Activated CD4-positive, CD25-positive, alpha-beta regulatory T cell treated with anti-CD3 and anti-CD28 coated beads, Interleukin-2, amount 50 U/mL, for 16 hours (primary cell): ENCODE results near the gene MSL3.

Experiments used
- DNase-seq: peaks from one replicate; pipeline ENCODE4 v3.0.0-alpha.2; 2020; ENCODE audit warnings: low read depth, low spot score

The MSL3 gene, protein sequence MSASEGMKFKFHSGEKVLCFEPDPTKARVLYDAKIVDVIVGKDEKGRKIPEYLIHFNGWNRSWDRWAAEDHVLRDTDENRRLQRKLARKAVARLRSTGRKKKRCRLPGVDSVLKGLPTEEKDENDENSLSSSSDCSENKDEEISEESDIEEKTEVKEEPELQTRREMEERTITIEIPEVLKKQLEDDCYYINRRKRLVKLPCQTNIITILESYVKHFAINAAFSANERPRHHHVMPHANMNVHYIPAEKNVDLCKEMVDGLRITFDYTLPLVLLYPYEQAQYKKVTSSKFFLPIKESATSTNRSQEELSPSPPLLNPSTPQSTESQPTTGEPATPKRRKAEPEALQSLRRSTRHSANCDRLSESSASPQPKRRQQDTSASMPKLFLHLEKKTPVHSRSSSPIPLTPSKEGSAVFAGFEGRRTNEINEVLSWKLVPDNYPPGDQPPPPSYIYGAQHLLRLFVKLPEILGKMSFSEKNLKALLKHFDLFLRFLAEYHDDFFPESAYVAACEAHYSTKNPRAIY

DNA sequence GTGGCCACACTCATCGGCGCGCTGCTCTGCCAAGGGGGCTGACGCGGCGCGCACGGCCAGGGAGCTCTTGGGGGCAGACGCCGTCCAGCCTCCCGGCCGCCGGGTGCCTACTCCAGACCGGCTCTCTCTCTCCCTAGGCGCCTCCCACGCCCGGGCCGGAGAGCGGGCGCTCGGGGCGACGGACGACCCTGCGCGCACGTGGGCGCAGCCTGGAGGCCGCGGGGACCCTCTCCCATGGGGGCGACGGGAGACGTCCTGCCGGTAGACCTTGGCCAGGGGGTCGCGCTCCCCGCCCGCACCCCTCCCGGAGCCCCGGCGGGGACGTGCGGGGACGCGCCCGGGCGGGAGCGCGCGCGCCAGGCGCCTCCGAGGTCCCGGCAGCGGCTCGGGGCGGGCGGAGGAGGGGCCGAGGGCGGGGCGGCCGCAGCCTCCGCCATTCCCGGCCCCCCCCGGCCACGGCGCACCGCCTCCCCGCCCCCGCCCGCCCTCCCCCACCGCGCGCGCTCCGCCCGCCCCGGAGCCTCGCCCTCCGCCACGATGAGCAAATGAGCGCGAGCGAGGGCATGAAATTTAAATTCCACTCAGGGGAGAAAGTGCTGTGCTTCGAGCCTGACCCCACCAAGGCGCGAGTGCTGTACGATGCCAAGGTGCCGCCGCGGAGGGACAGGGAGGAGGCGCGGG, at the start of gene MSL3:
Gene MSL3 (plus strand): TSS at position 519 of the 681 bp plus-strand sequence. CDS start 27 bp downstream, at position 546.
- no peak for DNase-seq

DNA sequence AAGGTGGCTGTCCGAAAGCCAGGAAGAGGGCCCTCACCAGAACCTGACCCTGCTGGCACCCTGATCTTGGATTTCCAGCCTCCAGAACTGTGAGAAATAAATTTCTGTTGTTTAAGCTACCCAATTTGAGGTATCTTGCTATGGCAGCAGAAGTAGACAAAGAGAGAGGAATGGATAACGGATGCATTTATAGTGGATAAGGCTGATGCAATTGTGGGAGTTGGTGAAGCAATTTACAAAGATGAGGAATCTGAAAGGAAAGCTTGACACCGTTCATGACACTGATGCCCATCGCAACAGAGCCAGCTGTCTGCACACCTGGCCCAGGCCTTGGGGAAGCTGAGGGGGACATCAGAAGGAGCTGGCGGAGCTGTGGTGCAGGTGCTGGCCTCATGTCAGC, 35.7 kb upstream of the MSL3 start:
- no peak for DNase-seq

DNA sequence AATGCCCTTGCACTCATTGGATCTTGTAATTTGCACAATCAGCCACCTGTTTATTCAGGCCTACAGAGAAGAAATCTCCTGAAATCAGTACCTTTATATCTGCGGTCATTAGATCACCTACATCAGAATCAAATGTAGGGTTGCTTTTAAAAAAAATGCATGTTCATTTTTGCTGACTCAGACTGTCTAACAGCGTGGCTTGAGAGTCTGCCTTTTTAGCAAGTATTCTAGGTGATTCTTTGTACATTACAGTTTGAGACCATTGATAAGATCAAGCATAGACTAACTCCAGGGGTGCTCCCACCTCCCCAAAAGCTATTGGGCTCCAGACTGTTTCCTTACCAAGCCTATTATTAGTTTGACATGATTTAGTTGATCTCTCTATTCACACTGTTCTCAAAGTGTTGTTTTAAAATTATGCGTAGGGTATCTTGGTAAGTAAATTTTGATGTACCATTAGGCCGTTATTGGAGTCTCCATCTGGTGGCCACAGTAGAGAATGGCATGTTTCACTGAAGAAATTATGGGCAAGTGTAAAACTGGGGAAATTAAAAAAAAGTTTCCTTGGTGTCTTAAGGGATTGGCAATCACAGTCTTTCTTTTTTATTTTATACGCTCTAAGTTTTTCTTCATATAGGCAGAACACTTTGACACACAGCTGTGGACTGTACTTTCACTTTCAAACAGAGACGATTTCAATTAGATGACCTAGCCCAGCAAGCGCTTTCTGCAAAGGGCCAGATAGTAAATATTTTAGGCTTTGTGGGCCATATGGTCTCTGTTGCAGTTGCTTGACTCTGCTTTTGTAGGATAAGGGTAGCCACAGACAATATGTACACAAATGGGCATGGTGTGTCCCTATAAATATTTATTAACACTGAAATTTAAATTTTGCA, 33.7 kb upstream of the MSL3 start:
- DNase-seq: no peak

DNA sequence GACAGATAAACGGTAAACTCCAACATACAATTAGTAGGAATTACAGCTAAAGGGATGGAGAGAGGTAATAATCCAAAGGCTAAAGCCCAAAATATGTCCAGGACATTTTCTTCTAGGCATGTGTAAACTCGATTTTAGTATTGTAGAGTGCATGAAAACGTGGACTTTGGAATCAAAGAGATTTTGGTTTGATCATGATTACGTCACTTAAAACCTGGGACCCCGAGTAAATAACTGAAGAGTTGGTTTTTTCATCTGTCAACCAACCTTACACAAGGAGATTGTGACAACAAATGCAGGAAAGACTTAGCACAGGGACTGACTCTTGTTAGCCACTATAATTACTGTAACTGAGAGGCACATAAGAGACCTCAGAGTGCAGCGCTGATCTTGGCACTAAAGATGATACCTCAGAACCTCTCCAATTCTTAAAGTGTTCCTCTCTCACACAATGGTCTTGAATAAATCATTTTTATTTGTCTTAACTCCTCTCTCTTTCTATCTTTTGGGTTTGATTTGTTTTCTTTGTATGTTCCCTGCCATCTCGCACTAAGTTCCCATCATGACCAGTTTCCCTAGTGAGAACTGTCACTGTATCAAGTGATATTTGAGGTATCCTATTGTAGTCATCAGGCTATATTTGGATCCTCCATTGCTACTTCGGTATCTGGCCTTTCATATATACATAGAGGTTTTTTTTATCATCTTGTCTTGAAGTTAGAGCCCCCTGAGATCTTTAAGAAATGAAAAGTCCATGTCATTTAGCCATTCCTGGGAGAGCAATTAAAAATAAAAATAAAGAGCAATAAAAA, 32.2 kb upstream of the MSL3 start:
- no peak for DNase-seq

DNA sequence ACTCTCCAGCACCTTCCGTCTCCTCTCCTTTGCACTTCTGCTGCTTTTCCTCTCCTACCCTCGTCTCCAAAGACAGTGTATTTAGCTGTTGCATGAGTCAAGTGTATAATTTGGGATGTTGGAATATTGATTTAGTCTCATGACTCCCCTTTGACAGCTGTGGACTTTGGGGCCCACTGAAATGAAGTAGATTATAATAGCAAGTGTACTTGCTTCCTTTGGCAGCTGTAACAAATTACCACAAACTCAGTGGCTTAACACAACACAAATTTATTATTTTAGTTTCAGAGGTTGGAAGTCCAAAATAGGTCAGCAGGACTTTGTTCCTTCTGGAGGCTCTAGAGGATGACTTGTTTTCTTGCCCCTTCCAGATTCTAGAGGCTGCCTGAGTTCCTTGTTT, 29.5 kb upstream of the MSL3 start:
- DNase-seq: no peak

DNA sequence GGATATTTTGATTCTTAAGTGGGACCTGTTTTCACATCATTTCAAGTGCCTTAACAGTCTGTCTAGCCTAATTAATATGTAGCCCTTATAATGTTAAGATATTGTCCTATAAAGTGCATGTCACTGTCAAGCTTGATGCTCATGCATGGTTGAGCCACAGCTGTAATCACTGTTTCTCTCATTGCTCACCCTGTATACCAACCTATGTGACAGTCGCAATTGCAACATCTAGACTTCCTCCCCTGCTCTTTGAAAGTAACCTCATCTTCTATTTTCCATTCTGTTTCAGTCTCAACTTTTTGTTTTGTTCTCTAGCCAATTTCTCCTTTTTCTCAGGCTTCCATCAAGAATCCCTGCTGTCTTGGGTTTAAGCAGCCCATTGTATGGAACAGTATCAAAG, 24.4 kb upstream of the MSL3 start:
- DNase-seq: no peak

DNA sequence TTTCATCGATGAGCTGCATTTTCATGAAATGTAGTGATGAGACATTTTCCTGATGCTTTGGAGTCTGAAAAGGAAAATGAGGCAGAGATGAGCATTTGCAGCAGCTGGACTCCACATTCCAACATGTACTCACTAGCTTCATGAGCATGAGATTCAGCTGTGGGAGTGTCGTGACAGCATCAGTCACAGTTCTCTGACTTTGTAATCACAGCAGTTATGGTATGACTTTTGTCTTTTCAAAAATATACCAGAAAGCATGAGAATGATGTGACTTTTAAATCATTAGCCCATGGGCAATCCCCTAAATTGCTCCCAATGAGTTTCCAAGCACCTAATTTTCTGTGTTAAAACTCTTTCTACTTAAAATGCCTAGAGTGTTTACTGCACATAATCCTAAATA, 18.3 kb upstream of the MSL3 start:
- DNase-seq: no peak

DNA sequence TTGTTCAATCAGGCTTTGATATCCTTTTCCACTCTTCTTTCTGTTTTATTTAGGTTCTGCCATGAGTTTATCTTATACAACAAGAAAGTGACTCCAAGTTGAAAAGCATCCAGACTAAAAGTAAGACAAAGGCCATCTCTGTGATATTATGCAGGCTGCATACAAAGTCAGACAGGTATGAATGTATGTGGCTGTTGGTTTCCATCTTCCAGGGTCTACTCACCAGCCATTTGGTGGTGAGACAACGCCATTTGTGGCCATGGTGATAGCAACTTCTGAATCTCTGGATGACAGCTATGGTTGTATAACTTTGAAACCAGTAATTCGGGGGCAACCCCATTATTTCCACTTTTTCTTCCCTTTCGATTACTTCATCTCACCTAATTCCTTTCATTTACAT, 17.2 kb upstream of the MSL3 start:
- DNase-seq: no peak

DNA sequence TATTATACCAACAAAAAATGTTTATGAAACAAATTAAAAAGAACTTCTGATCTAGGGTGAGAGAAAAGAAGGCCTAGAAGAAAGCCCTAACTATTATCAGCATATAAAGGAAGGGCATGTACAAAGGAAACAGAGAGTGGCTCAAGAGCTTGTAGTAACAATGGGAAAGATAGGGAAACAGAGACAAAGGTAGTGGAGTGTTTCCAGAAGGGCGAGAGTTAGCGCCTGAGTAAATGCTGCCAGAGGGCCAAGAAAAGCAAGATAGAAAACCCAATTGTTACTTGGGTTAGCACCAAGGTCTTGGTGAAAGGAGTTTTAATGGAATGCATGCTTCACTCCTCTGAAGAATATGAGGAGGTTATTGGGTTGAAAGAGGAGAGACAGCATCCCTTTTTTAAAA, 16.5 kb upstream of the MSL3 start:
- DNase-seq: no peak

DNA sequence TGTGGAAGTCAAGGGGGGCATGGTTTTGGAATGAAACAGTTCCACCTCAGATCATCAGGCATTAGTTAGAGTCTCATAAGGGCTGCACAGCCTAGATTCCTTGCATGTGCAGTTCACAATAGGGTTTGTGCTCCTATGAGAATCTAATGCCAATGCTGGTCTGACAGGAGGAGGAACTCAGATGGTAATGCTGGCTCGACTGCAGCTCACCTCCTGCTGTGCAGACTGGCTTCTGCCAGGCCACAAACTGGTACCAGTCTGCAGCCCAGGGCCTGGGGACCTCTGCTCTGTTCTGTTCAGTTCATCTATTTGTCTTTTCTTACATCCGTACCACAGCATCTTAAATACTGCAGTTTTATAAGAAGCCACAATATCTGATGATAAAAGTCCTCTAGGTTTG, 12.2 kb upstream of the MSL3 start:
- no peak for DNase-seq

DNA sequence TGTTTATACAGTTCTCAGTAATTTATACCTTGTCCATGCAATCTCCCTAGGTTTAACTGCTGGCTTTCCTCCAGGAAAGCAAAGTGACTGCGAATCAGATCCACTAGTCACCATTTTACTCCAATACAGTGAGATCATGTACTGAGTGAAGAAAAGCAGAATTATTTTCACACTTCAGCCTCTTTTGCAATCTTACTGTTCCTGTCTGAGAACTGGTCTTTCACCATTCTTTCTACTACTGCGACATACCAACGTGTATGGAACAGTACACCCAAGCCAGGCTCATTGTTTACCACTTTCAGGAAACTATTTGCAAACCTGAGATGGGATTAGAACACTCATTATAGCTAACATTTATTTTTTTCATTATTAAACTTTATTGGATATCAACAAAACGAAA, 8.0 kb upstream of the MSL3 start:
- DNase-seq: no peak

DNA sequence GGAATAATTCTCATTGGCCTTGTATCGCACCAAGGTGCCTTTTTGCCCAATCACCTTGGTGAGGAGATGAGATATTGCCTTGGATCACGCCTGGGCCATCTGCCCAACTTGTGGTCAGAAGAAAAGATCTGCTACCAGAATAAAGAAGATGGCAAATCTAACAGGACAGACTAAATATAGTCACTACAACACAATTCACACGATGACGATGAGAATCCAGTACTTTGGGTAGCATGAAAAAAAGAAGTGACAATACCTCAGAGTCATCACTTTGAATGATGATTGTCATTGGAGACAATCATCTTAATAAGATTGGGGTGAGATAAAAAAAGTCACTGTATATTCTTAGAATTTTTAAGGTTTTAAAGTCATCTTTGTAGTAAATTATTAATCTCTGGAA, 7.3 kb upstream of the MSL3 start:
- DNase-seq: no peak

DNA sequence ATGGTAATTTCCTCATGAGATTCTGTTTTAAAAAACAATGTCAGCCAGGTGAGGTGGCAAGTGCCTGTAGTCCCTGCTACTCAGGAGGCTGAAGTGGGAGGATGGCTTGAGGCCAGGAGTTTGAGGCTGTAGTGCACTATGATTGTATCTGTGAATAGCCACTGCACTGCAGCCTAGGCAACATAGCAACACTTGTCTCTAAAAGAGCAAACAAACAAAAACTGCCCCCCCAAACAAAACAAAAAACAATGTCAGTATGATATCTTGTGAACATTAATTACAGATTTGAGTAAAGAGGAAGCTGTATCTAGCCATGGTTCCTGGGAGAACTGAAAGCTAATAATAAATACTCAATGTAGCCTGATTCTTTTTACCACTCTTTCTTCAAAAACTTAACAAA, 6.8 kb upstream of the MSL3 start:
- no peak for DNase-seq

DNA sequence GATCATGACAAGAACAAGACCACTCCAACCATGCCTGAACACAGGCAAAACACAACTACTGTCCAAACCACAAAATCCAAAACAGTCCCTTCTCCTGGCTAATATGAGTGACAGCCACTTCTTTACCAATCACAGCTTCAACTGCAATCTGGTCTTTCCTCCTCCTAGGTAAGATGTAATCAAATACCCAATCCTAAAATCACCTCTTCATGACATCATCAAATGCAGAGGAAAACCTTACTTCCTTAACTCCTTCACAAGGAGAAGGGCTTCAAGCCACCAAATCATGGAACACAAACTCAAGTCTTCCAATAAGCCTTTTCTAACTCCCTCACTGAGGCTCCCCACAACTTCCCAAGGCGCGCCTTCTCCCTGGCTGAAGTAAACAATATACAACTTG, 4.4 kb upstream of the MSL3 start:
- DNase-seq: no peak

DNA sequence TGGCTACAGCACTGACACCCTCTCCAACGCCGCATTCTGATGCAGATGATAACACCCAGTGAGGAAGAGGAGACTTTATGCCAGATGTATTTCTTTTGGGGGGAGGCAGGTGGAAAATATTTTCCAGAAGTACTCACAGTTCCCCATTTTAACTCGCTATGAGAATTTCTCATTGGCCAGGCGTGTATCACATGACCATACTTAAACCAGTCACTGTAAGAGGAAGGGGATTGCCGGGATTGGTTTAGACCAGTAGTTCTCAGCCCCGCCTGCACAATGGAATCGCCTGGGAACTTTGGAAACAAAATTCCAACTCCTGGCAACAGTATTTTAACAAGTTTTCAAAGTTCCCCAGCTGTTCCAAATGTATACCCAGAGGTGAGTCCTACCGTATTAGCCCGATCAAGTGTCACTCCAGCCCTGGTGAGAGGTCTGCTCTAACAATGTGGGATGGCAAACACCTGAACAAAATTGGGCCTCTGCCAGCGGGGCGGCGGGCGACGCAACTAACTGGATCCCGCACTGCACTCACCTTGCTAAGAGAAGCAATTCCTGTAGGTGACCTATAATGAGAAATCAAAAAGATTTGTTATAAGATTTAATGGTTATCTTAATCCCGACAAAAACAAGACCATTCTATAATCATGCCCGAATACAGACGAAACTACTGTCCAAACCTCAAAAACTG, 2.9 kb upstream of the MSL3 start:
- no peak for DNase-seq

DNA sequence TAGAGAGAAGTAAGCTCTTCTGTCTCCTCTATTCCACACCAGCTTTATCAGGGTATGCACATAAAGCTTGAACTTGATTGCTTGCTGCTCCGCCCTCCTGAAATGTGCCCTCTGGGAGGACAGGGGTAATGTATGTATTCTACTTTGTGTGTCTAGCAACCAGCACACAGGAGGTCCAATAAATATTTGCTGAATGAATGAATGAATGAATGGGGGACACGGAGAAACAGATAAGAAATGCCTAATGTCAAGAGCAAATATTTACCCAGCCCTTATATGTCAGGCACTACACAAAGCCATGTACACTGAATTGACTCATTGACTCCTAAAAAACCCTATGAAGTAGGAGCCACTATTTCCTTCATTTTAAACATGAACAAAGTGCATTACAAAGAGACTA, 2.3 kb upstream of the MSL3 start:
- no peak for DNase-seq

DNA sequence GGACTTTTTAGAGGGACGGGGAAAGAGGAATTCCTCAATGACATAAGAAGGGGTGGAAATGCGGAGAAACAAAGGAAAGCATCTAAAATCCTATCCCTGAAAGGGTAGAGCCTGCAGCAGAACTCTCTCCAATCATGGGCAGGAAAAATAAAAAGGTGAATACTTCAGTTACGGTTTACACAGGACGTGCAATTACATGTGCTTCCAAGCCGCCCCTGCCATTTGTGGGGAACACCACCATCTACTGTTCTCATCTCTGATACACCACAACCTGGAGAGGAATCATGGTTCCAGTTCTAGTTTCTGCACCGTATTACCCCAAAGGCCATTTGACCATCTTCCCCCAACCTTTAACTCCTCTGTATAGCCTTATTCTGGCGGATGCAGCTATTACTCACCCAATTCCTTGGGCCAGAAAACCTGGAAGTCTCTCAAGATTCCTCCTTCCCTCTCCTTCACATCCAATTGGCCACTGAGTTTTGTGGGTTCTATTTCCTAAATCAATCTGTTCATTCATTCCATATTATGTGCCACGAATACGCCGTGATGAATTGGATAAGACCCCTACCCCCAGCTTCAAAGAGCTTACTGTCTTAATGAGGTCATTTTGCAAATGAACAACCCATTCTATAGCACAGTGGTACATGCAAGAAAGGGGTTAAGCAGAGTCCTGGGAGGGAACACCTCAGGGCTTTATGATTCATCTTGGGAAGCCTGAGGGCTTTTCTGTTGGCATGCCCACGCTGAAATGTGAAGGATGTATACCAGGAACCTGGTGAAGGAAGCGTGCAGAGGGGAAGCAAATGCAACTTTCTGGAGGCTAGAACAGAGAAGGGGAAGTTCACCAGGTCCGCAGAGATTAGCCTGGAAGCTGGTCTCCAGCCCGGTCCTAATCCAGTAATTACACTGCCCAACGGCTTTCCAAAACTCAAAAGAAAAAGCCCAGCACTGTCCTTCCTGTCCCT, 1.4 kb upstream of the MSL3 start:
- no peak for DNase-seq

DNA sequence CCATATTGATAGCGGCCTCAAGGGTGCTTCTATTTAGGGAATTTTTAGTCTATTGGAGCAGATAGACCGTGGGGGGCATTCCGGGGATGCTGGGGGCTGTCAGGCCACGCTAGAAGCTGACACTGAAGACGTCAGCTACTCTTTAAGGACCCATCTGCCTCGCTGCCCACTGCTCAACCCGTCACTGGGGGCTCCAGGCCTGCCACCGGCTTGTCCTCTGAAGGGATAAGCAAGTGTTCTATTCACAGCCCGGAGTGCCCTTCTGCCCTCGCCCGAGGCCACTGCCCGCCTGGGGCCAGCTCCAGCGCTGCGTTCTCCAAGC, 679 bp upstream of the MSL3 start:
- DNase-seq: no peak

DNA sequence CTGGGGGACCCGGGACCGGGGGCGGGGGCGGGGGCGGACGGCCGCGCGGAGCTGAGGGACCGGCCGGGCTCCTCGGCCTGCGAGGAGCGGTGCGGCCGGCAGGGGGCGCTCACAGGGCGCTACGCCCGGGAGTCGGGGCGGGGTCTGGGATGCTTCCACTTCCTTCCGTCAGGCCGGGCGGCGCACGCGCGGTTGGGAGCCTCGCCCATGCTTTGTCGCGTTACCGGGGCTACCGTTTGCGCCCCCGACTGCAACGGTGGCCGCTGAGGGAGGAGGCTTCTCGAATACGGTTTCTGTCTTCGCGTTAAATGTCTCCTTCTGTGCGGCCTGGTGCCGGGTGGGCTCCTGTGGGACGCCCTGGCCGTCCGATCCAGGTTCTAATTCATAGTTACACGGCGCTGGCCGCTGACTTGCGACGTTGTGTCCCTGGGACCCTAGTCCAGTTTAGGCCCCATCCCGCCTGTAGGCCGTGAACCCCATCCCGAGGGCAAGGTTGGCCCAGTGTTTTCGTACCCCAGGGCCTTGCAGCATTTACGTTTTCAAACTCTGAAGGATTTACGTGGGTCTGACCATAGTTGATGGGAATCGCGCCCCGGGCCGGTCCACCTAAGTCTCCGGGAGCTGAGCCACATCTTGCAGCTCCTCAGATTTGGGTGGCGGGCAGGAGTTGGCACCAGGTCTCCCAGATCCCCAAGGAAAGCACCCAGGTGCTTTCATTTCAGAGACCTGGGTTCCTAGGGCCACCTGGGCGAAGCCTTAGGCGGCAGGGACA, 549 bp downstream of the MSL3 start:
- peak; percentile 76 for DNase-seq
